KOPT-K1 (cell line): Measurements from ENCODE around the gene FAF1.
A peak's percentile ranks its signal among the peaks of the same experiment; 100 is the strongest.
"Not testable (repeated sequence)": the region's sequence is repeated elsewhere in the genome, so short reads cannot be mapped to it uniquely, and the experiment has no call there.

Experiments
- H3K27ac ChIP-seq: fragments of 200-600 bp; sonication (generic); 2 replicates; pipeline ENCODE4 v1.5.1; 2016; ENCODE audit warnings: antibody characterized with exemption, mild to moderate bottlenecking, low read depth, low read length; ENCODE audit not compliant: poor library complexity, severe bottlenecking
- H3K36me3 ChIP-seq: fragments of 200-600 bp; sonication (generic); 2 replicates; pipeline ENCODE4 v1.5.1; 2017; ENCODE audit warnings: antibody characterized with exemption, mild to moderate bottlenecking, low read length, moderate library complexity; ENCODE audit not compliant: insufficient read depth
- H3K9me3 ChIP-seq: fragments of 200-600 bp; sonication (generic); 2 replicates; pipeline ENCODE4 v1.5.1; 2017; ENCODE audit warnings: antibody characterized with exemption, low read length, mild to moderate bottlenecking; ENCODE audit not compliant: insufficient read depth, poor library complexity, severe bottlenecking

The FAF1 gene

GRCh38 chr1:50724626-50725286, 235.3 kb downstream of the FAF1 start:
- Histone ChIP-seq H3K9me3 (no peaks in the 10 kb centered on the region), H3K36me3 (peaks cover 13% of the 10 kb centered on the region)

GRCh38 chr1:50720457-50721053, 239.5 kb downstream of the FAF1 start:
- H3K36me3 ChIP-seq: peaks cover 30% of the 10 kb centered on the region
- H3K27ac ChIP-seq: no peak overlapping the region
- no peaks in the 10 kb centered on the region for H3K9me3 ChIP-seq

More at GRCh38 chr1:50724626-50725286, 235.3 kb downstream of the FAF1 start:
- H3K27ac ChIP-seq: peak overlapping the region; percentile 12

- peaks cover 30% of the 10 kb centered on the region for H3K36me3 ChIP-seq
- H3K27ac ChIP-seq: no peak overlapping the region
- no peaks in the 10 kb centered on the region for H3K9me3 ChIP-seq
Observed at GRCh38 chr1:50719126-50719525, 240.9 kb downstream of the FAF1 start.

GRCh38 chr1:50717327-50717726, 242.7 kb downstream of the FAF1 start:
- no peak overlapping the region for H3K27ac ChIP-seq
- H3K36me3 ChIP-seq: peaks cover 30% of the 10 kb centered on the region
- no peaks in the 10 kb centered on the region for H3K9me3 ChIP-seq

GRCh38 chr1:50716455-50716854, 243.6 kb downstream of the FAF1 start:
- H3K27ac ChIP-seq, H3K9me3 ChIP-seq: not testable (repeated sequence)
- H3K36me3 ChIP-seq: peaks cover 27% of the 10 kb centered on the region

- Histone ChIP-seq H3K9me3 (no peaks in the 10 kb centered on the region), H3K27ac (no peak overlapping the region), H3K36me3 (no peaks in the 10 kb centered on the region)
Observed at GRCh38 chr1:50710099-50710498, 250.0 kb downstream of the FAF1 start.

GRCh38 chr1:50707824-50708223, 252.2 kb downstream of the FAF1 start:
- H3K27ac ChIP-seq: no peak overlapping the region
- H3K36me3 ChIP-seq: no peaks in the 10 kb centered on the region
- H3K9me3 ChIP-seq: no peaks in the 10 kb centered on the region

- Histone ChIP-seq H3K9me3 (no peaks in the 10 kb centered on the region), H3K36me3 (no peaks in the 10 kb centered on the region), H3K27ac (no peak overlapping the region)
Observed at GRCh38 chr1:50705699-50706098, 254.4 kb downstream of the FAF1 start.

- no peaks in the 10 kb centered on the region for H3K36me3 ChIP-seq
- H3K9me3 ChIP-seq: no peaks in the 10 kb centered on the region
- H3K27ac ChIP-seq: no peak overlapping the region
Observed at GRCh38 chr1:50705041-50705440, 255.0 kb downstream of the FAF1 start.

GRCh38 chr1:50704126-50704525, 255.9 kb downstream of the FAF1 start:
- H3K36me3 ChIP-seq: no peaks in the 10 kb centered on the region
- H3K27ac ChIP-seq: no peak overlapping the region
- H3K9me3 ChIP-seq: no peaks in the 10 kb centered on the region

- H3K27ac ChIP-seq: no peak overlapping the region
- no peaks in the 10 kb centered on the region for H3K36me3 ChIP-seq
- H3K9me3 ChIP-seq: no peaks in the 10 kb centered on the region
Observed at GRCh38 chr1:50703240-50703639, 256.8 kb downstream of the FAF1 start.

- Histone ChIP-seq H3K9me3 (no peaks in the 10 kb centered on the region), H3K36me3 (no peaks in the 10 kb centered on the region), H3K27ac (no peak overlapping the region)
Observed at GRCh38 chr1:50702395-50702794, 257.7 kb downstream of the FAF1 start.

- H3K36me3 ChIP-seq: no peaks in the 10 kb centered on the region
- H3K27ac ChIP-seq: no peak overlapping the region
- H3K9me3 ChIP-seq: no peaks in the 10 kb centered on the region
Observed at GRCh38 chr1:50701706-50702317, 258.3 kb downstream of the FAF1 start.

- Histone ChIP-seq H3K27ac (no peak overlapping the region), H3K36me3 (no peaks in the 10 kb centered on the region), H3K9me3 (no peaks in the 10 kb centered on the region)
Observed at GRCh38 chr1:50700621-50701020, 259.4 kb downstream of the FAF1 start.

GRCh38 chr1:50700214-50700613, 259.9 kb downstream of the FAF1 start:
- no peaks in the 10 kb centered on the region for H3K36me3 ChIP-seq
- no peak overlapping the region for H3K27ac ChIP-seq
- no peaks in the 10 kb centered on the region for H3K9me3 ChIP-seq

GRCh38 chr1:50699795-50700194, 260.3 kb downstream of the FAF1 start:
- Histone ChIP-seq H3K27ac (no peak overlapping the region), H3K36me3 (no peaks in the 10 kb centered on the region), H3K9me3 (no peaks in the 10 kb centered on the region)
